Gastrocnemius medialis (tissue), 4 donors: ENCODE measurements around the gene ADAMTSL1. TPM values are rescaled to one million over a fixed set of nuclear protein-coding genes. Genes with fewer than 3 reads are reported as not detected.

Source experiments
- ATAC-seq, 2 donors: fragments of 150-250 bp; one replicate each; pipeline ENCODE4 v1.9.1; 2016
- DNase-seq, 2 donors: peaks; one replicate each; pipeline ENCODE4 v3.0.0-alpha.2; 2019
- H3K27ac ChIP-seq, 4 donors: fragments of 200-600 bp; sonication (generic); 1 replicate in 1 of 4; 2 replicates in 3 of 4; pipeline ENCODE4 v1.5.1; 2016 to 2018; ENCODE audit warnings: mild to moderate bottlenecking in 2 of 4, moderate library complexity in 1 of 4
- H3K27me3 ChIP-seq, 3 donors: fragments of 200-600 bp; sonication (generic) in 2 of 3; 1 replicate in 1 of 3; 2 replicates in 2 of 3; pipeline versions ENCODE4 v1.5.1 to v1.6.0; 2016 to 2019; ENCODE audit warnings: mild to moderate bottlenecking in 1 of 3, moderate library complexity in 1 of 3
- H3K36me3 ChIP-seq, 2 donors: fragments of 200-600 bp; sonication (generic) in 1 of 2; one replicate each; pipeline ENCODE4 v1.5.1; 2017 to 2018
- H3K4me1 ChIP-seq, 2 donors: fragments of 200-600 bp; sonication (generic) in 1 of 2; one replicate each; pipeline ENCODE4 v1.5.1; 2016 to 2017; ENCODE audit warnings: mild to moderate bottlenecking in 2 of 2
- H3K4me3 ChIP-seq, 4 donors: fragments of 200-600 bp; sonication (generic) in 3 of 4; 1 replicate in 1 of 4; 2 replicates in 3 of 4; pipeline ENCODE4 v1.5.1; 2016 to 2019; ENCODE audit warnings: mild to moderate bottlenecking in 2 of 4
- H3K9me3 ChIP-seq, 3 donors: fragments of 200-600 bp; sonication (generic) in 2 of 3; 1 replicate in 1 of 3; 2 replicates in 2 of 3; pipeline ENCODE4 v1.5.1; 2016 to 2019
- CTCF ChIP-seq, 5 experiments: fragments of 450-650 bp in 3 of 5; fragments of 200-600 bp in 2 of 5; sonication (generic) in 2 of 5; IDR thresholded peaks in 4 of 5; conservative IDR thresholded peaks in 1 of 5; 1 replicate in 4 of 5; 2 replicates in 1 of 5; pipeline ENCODE4 v1.5.1; 2016 to 2019; ENCODE audit warnings: antibody characterized with exemption in 5 of 5, mild to moderate bottlenecking in 3 of 5, moderate library complexity in 3 of 5
- POLR2A ChIP-seq, 2 donors: fragments of 450-650 bp; IDR thresholded peaks; one replicate each; pipeline ENCODE4 v1.6.1; 2017; ENCODE audit warnings: antibody characterized with exemption in 2 of 2, mild to moderate bottlenecking in 2 of 2, moderate library complexity in 2 of 2
- in situ Hi-C, 4 donors: fragments of 200-750 bp; cut with MboI; loops; one replicate each; pipeline versions ENCODE4 v1.15.0 to v1.8.0; 2017; ENCODE audit warnings: low sequenced_read_pairs in 4 of 4
- intact Hi-C: fragments of 100-400 bp; cut with DNase I; formaldehyde crosslinking; loops from one replicate; pipeline ENCODE4 v1.15.1; 2023; ENCODE audit warnings: low total_unique reads
- total RNA-seq, 4 donors: library from RNA; depleted of rRNA; stranded (reverse); fragments of >200 nt; gene quantifications; one replicate each; pipeline versions ENCODE4 v1.1.0 to v1.2.3, GENCODE V29; 2016

Gene ADAMTSL1
- total RNA-seq, 4 donors from 2014 or later = 0.05 to 0.58 (median 0.28) TPM

GRCh38 chr9:18662320-18662719, 188.4 kb downstream of the ADAMTSL1 start:
- in situ Hi-C loops (no loop called here), intact Hi-C loops (no loop called here)
- H3K4me1 ChIP-seq = no peaks in the 10 kb centered on the region
- H3K27ac ChIP-seq = no peak overlapping the region
- H3K27me3 ChIP-seq = no peaks in the 10 kb centered on the region
- no peaks in the 10 kb centered on the region for H3K9me3 ChIP-seq
- H3K36me3 ChIP-seq = no peaks in the 10 kb centered on the region
- no peak overlapping the region for H3K4me3 ChIP-seq
- DNase-seq (no peak), ATAC-seq (no peak)
- TF ChIP-seq POLR2A (IDR thresholded peaks at IDR 0.05) (no peak), CTCF (IDR thresholded peaks at IDR 0.05 in 4 of 5, conservative IDR thresholded peaks at IDR 0.05 in 1 of 5) (no peak)

GRCh38 chr9:18665947-18666346, 192.0 kb downstream of the ADAMTSL1 start:
- DNase-seq (no peak), ATAC-seq (no peak)
- TF ChIP-seq POLR2A (IDR thresholded peaks at IDR 0.05) (no peak), CTCF (IDR thresholded peaks at IDR 0.05 in 4 of 5, conservative IDR thresholded peaks at IDR 0.05 in 1 of 5) (no peak)
- Histone ChIP-seq H3K36me3 (no peaks in the 10 kb centered on the region), H3K4me3 (no peak overlapping the region), H3K27ac (no peak overlapping the region), H3K27me3 (no peaks in the 10 kb centered on the region), H3K9me3 (no peaks in the 10 kb centered on the region), H3K4me1 (no peaks in the 10 kb centered on the region)
- intact Hi-C loops = no loop called here
- in situ Hi-C loops = no loop called here

- intact Hi-C loops (no loop called here), in situ Hi-C loops (no loop called here)
- Histone ChIP-seq H3K4me3 (no peak overlapping the region), H3K9me3 (no peaks in the 10 kb centered on the region), H3K27ac (no peak overlapping the region), H3K27me3 (no peaks in the 10 kb centered on the region), H3K36me3 (no peaks in the 10 kb centered on the region), H3K4me1 (no peaks in the 10 kb centered on the region)
- ATAC-seq (no peak), DNase-seq (no peak)
- TF ChIP-seq POLR2A (IDR thresholded peaks at IDR 0.05) = no peak
- TF ChIP-seq CTCF (IDR thresholded peaks at IDR 0.05 in 4 of 5, conservative IDR thresholded peaks at IDR 0.05 in 1 of 5) = no peak
Observed at GRCh38 chr9:18666348-18666747, 192.4 kb downstream of the ADAMTSL1 start.

- Histone ChIP-seq H3K27ac (no peak overlapping the region), H3K27me3 (no peaks in the 10 kb centered on the region), H3K4me3 (no peak overlapping the region), H3K9me3 (no peaks in the 10 kb centered on the region), H3K4me1 (no peaks in the 10 kb centered on the region), H3K36me3 (no peaks in the 10 kb centered on the region)
- in situ Hi-C loops (no loop called here), intact Hi-C loops (no loop called here)
- peak in 1 of 2 donors; percentile 26 for ATAC-seq
- no peak for TF ChIP-seq POLR2A (IDR thresholded peaks at IDR 0.05)
- no peak for DNase-seq
Observed at GRCh38 chr9:18666986-18667772, 193.2 kb downstream of the ADAMTSL1 start.

- Histone ChIP-seq H3K4me1 (no peaks in the 10 kb centered on the region), H3K36me3 (no peaks in the 10 kb centered on the region), H3K4me3 (no peak overlapping the region), H3K27ac (no peak overlapping the region), H3K27me3 (no peaks in the 10 kb centered on the region), H3K9me3 (no peaks in the 10 kb centered on the region)
- in situ Hi-C loops = no loop called here
- intact Hi-C loops = no loop called here
- TF ChIP-seq POLR2A (IDR thresholded peaks at IDR 0.05) = no peak
- TF ChIP-seq CTCF (IDR thresholded peaks at IDR 0.05 in 4 of 5, conservative IDR thresholded peaks at IDR 0.05 in 1 of 5) = no peak
- DNase-seq = no peak
- ATAC-seq = no peak
Observed at GRCh38 chr9:18668944-18669343, 195.0 kb downstream of the ADAMTSL1 start.
